Endometrium (tissue), 2 donors: ENCODE results near the gene TERT.
"Not testable (repeated sequence)": the region's sequence is repeated elsewhere in the genome, so short reads cannot be mapped to it uniquely, and the experiment has no call there.

Source experiments
- FAIRE-seq: peaks from 2 replicates; lab custom pipeline; 2012; peaks lifted over from hg19 to GRCh38; lab: Jason Lieb, UNC
- donor health status: control.
- donor health status: control.

TERT gene

DNA sequence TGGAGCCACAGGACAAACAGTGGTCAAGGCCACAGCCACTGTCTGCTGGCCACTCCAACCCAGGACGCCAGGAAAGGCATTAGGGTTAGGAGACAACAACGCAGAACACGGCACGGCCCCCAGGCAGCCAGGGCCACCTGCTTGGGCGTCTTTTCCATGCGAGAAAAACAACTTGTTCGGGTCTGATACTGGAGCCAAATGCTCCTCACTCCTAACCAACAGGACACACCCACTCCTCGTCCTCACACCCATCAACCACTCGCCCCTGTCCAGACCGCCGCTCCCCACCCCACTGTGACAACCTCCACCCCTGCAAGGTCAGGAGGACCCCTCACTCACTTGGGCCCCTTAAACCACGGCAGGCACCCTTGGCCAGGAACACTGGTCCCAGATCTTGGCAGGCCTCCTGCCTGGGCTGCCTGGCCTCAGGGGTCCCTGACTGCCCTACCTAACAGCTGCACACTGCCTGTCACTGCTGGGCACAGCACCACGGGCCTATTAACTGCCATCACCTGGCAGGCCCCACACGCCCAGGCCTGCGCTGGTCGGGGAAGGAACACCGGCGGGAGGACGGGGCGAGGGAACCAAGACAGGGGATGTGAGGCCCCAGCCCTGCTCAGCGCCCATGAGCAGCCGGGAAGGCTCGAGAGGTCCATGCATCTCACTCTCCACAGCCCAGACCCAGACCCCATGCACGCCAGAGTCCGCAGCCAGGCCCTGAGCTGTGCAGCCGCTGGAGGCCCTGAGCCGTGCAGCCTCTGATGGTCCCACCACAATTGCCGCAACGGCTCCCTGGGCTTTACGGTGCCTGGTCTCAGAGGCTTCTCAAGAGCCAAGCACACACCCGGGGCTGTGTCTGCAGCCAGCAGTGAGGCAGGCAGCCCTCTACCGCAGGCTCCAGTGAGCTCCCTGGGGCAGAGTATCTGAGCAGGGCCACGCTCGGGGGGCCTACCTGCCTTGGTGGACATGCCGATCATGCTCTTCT lies 36.3 kb upstream of the TERT start:
- FAIRE-seq: no peak

- FAIRE-seq: no peak
These were observed 35.4 kb upstream of the TERT start for GRCh38 chr5:1330146-1330846.

DNA sequence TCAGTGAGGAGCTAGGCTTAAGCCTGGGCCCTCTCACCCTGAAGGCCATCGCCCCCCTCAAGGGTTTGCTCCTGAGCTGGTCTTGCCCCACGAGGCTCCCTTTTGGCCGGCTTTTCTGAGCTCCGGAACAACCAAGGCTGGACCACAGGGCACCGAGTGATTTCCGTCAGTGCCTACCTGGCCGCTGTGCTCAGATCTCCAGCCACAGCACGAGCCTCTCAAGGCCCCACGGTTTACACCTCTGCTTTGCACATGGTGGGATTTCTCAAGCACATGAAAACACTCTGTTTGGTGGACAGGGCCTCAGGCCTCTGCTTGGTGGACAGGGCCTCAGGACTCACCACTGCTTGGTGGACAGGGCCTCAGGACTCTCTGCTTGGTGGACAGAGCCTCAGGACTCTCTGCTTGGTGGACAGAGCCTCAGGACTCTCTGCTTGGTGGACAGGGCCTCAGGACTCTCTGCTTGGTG lies 34.3 kb upstream of the TERT start:
- no peak for FAIRE-seq

GRCh38 chr5:1328237-1329110 lies 33.6 kb upstream of the TERT start:
- not testable (repeated sequence) for FAIRE-seq

- FAIRE-seq: not testable (repeated sequence)
These were observed 32.3 kb upstream of the TERT start for GRCh38 chr5:1326901-1327756.

- FAIRE-seq: not testable (repeated sequence)
These were observed 31.6 kb upstream of the TERT start for GRCh38 chr5:1326532-1326875.

DNA sequence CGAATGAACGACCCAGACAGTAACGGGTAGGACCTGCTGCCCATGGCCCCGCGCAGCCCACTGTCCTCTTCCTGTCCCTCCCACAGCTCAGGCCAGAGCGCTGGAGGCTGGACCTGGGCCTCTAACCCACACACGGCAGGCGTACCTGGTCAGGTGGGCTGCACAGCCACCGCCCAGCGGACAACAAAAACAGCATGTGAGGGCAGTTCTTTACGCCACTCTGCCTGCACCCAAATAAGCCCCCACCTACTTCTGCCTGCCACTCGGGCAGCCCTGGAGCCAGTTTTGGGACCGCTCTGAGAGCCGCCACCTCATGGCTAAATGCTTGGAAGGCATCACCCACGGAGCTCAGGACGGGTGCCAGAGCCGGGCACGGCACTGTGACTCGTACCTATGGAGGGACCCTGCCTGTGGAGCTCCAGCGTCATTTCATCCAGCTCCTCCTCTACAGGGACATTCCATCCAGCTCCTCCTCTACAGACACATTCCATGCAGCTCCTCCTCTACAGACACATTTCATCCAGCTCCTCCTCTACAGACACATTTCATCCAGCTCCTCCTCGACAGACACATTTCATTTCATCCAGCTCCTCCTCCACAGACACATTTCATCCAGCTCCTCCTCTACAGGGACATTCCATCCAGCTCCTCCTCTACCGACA lies 31.1 kb upstream of the TERT start:
- FAIRE-seq: no peak

- no peak for FAIRE-seq
These were observed 30.4 kb upstream of the TERT start for GRCh38 chr5:1325191-1325741.

DNA sequence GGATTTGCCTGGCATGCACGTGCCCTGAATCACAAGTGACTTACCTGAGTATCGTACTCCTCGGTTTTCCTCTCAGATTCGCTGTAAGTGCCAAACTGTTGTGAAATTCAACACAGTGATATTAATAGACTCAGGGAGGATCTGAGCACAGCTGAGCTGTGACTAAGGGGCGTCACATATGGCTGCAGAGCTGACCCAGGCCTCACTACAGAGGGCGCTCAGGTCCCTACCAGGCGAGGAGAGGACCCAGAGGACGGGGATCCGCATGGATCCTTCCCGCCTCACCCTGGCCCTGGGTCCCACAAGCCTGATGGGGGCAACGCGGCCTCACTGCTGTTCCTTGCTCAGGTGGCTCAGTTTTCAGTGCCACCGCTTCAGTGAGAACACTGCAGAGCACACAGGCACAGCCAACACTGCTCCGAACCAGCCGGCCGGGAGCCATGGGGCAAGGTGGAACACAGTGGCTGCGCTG lies 29.9 kb upstream of the TERT start:
- FAIRE-seq: no peak

- FAIRE-seq: no peak
These were observed 29.4 kb upstream of the TERT start for GRCh38 chr5:1324301-1324700.

DNA sequence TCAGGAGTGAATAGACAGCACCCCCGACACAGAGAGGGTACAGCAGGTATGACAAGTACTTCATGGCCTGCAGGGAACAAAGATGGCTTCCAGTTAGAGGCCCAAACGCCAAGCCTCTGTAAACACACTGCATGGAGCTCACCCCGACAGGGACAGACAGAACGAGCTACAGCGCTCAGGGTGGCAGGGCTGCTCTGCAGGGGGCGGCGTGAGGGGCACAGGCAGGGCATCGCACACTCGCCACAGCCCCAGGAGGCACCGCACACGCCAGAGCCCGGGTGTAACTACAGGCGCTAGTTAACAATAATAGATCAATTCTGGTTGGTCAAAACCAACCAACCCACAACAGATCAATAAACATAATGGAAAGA lies 28.9 kb upstream of the TERT start:
- no peak for FAIRE-seq

DNA sequence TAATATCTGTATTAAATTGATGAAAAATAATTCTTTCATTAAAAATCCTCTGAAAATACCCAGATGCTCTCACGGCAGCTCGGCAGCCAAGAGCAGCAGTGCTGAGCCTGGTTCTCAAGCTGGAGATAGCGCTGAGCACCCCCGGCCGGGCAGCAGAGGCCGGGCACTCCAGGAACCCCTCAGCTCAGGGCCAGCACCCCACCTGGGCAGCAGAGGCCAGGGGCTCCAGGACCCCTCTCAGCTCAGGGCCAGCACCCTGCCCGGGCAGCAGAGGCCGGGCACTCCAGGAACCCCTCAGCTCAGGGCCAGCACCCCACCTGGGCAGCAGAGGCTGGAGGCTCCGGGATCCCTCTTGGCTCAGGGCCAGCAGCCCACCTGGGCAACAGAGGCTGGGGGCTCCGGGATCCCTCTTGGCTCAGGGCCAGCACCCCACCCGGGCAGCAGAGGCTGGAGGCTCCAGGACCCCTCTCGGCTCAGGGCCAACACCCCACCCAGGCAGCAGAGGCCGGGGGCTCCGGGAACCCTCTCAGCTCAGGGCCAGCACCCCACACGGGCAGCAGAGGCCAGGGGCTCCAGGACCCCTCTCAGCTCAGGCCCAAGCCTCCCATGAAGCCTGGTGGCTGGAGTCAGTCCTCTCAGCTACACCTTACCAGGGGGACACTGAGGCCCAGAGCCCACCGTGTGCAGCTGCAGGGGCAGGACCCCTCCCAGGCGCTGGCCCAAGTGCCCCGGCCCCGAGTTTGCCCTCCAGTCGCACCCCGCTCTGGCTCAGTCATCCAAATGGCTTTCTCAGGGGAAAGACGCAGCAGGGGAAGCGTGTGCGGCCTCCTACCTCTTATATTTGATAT lies 28.3 kb upstream of the TERT start:
- FAIRE-seq: no peak

- no peak for FAIRE-seq
These were observed 27.4 kb upstream of the TERT start for GRCh38 chr5:1322036-1322900.

DNA sequence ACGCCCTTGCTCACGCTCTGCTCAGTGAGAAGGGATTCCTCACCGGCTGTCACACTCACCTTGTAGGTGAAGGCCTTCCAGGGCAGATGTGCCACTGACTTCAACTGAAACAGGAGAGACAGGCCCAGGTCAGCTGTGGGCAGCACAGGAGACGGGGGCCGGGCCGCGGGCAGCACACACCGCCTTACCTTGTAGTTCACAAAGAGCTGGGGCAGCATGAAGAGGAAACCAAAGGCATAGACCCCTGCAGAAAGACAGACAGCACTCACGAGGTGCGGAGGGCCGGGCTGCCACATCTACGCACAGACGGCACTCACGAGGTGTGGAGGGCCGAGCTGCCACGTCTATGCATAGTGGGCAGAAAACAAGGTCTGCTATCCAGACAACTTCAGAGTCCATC lies 26.7 kb upstream of the TERT start:
- no peak for FAIRE-seq

DNA sequence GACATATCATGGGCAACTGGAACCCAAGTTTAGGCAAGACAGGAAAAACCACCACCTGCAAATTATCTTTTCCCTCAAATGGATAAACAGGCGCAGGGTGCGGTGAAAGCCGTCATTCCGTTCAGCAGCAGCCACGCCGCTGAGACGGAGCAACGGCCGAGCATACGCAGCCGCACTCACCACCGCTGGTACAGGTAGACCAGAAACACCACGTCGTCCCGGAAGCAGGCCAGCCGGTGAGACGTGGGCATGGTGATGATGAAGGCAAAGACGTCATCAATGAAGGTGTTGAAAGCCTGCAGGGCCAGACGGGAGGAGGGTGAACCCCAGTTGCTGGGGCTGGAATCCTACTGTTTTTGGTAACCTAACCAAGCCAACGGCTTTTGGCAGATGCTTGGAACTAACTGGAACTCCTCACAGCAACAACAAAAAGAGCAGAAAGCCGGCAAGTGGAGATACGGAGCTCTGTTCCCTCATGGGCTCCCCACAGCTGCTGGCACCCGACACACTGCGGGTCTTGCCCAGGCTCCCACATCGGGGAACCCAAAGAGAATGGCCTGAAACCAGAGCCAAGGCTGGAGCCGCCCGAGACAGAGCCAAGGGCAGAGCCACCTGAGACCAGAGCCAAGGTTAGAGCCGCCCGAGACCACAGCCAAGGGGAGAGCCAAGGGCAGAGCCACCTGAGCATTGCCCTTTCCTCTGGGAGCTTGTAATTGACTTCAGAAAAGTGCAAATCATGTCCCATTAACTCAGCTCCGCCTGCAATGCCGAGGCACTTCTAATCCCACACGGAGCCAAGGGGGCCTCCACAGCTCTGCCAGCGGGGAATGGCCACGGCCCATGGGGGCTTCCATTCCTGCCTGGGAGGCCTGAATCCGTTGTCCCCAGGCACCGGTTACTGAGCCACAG lies 25.8 kb upstream of the TERT start:
- no peak for FAIRE-seq

DNA sequence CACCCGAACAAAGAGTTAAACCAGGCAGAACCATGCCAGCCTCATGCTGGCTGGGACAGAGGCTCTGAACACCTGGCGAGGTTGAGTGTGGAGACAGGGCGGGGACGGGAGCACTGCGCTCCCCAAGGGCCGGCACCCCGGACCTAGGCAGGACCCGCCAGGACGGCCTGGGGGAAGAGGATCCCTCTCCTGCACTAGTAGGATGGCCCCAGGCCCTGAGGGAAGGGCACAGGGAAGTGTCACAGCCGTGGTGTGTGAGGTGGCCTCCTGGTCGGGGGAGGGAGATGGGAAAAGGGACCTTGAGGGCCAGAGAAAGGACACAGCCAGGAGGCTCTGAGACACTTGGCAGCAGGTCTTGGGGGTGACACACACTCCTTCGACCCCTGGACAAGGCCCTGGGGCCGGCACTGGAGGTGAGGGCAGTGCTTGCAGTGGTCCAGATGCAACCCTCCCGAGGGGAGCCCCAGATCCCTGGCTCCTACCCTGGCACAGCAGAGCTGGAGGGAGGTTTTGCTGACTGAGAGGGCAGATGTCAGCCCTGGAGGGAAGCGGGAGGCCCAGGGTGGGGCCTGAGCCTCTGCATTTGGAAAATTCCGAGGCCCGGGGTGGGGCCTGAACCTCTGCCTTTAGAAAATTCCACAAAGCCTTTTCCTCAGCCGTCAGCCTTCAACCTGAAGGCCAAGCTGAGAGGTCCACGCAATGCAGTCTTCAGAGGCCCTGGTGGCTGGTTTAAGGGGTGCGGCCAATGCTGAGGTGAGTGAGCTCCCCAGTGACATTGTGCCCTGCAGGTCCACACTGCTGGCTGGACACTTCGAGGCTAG lies 24.8 kb upstream of the TERT start:
- FAIRE-seq: no peak
